DMS 273 (cell line): Measurements from ENCODE around the gene AXIN1.

Source experiments
- DNase-seq: peaks from one replicate; lab custom pipeline; 2025; ENCODE audit not compliant: unreplicated experiment; lab: John Stamatoyannopoulos, UW

The AXIN1 gene

GRCh38 chr16:307691-308312 is 44.7 kb downstream of the AXIN1 start:
- DNase-seq, result no peak

DNA sequence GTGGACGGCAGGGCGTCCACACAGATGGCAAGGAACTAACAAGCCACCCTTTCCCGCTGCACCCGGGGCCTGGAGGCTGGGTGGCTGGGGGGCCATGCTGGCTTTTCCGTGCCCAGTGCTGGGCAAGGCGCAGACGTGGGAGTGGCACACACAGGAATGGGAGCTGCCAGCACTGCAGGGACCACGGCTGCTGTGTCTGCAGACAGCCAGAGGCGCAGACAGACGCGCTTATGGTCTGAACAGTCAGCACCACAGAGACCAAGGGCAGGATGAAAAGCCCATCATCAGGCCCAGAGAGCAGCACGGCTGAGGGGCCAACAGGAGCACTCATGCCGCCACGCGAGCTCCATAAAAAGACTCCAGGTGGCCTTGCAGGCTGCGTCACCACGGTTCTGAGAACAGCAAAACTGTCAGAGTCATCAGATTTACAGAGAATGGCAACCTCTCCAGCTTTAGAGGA is 45.6 kb downstream of the AXIN1 start:
- no peak for DNase-seq

GRCh38 chr16:305916-306626 is 46.5 kb downstream of the AXIN1 start:
- no peak for DNase-seq

DNA sequence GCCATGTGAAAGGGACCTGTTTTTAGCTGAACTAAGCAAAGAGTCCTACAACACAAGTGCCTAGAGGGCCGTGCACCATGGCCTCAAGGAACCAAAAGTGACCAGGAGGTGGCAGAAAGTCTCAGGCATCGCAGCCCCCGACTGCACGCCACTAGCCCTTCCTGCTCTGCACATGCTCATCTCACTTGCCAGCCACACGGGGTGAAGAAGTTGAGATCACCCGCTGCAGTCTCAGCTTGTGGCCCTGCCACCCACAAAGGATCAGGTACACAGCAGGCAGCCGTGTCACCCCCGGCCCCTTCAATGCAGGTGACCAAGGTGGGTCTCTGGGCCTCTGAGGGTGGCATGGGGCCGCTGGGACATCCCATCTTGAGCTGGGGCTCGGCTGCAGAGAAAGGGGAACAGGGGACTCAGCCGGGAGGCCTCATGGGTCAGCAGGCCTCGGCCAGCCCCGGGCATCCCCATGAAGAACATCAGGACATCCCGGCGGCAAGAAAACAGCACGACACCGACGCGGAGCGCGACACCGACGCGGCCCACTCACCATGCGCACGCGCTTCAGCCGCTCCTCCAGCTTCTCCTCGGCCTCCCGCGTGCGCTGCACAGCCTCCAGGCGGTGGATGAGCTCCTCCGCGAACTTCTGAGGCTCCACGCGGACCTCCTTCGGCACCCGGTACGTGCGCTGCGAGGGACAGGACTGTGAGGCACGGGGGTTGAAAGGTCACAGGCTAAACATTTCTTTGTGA is 48.6 kb downstream of the AXIN1 start:
- no peak for DNase-seq

GRCh38 chr16:301950-302349 is 50.6 kb downstream of the AXIN1 start:
- no peak for DNase-seq

DNA sequence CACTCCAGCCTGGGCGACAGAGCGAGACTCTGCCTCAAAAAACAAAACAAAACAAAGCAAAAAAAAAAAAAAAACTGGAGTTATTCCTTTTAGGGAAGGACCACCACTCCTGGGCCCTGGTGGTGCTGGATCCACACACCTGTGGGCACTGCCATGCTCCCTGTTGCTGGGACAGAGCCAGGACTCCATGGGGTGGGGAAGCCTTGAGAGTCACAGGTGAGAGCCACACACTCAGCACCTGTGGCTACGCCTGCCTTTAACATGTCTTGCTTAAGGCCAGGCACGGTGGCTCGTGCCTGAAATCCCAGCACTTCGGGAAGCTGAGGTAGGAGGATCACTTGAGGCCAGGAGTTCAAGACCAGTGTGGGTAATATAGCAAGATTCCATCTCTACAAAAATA is 51.3 kb downstream of the AXIN1 start:
- DNase-seq, result no peak

DNA sequence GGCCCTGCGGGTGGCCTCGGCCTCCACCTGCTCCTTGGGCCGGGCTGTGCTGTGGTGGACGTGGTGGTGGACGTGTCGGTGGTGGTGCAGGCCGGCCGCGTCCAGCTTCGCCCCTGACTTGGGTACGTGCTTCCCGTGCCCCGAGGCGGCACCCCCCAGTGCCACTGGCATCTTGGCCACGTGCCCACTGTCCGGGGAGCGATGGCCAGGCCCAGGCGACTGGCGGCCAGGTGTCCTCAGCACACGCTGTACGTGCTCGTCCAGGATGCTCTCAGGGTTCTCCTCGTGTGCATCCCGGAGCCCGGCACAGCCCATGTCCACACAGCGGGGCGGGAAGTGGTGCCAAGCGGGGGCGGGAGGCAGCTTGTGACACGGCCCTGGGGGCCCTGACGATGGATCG is 54.7 kb downstream of the AXIN1 start:
- no peak for DNase-seq

- DNase-seq, result no peak
These were observed 55.6 kb downstream of the AXIN1 start for GRCh38 chr16:296806-297510.

DNA sequence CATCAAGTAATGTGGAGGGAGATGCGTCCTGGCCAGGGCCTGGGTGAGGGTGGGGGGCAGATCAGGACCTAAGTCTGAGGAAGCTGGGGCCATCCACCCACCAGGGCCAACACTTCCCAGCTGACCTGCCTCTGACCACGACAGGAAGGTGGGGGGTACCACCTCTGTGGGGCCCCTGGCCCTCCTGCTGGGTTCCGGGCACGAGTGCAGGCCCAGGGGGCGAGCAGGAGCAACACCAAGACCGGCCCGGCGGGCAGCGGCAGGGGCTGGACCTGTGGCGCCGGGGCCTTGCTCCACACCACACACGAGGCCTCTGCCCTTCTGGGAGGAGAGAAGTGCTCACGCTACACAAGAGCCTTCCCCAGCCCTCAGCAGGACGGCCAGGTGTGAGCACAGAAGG is 56.2 kb downstream of the AXIN1 start:
- no peak for DNase-seq

DNA sequence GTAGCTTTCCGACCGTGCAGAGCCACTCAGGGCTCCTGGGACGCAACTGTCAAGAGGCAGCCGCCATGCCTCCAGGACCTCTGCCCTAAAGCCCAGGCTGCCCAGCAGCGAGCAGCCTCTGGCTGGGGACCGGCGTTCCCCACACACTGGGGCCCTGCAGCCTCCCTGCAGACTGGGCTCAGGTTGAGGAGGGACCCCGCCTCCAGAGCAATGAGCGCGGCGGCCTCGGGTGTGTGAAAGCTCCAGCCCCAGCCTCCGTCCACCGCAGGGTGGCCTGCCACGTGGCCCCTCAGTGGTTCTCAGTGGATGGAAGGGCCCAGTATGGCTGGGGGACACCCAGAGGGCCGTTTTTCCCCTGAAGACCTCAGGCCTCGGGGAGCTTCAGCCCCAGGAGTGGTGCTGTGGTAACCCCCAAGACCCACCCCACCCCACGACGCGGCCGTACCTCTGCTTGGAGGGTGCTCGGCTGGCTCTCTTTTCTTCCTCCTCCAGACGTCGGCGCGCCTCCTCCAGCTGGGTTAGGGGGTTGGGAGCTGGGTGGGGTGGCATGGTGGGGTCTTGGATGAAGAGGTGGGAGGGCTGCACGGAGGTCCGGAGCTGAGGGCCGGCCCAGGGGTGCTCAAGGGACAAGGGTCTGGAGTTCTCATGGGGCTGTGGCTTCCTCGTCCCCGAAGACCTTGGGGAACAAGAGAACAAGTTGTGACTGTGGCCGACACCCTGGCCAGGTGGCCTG is 59.3 kb downstream of the AXIN1 start:
- DNase-seq, result no peak

DNA sequence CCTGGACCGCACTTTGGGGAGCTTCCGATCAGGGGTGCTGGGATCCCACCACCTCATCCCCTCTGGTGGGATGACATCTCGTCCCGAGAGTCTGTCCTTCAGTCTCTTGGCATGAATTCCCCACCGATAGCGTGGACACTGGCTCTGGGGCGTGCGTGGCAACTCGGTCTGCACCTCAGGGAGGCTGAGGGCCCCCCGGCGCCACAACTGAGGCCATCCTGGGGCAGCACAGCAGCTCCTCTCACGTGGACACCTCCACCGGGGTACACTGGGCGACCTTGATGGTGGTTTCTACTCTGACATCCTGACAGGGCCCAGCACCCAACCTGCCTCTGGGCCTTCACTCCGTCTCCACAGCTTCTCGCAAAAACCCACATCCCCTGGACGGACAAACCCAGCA is 61.0 kb downstream of the AXIN1 start:
- no peak for DNase-seq

GRCh38 chr16:290681-291405 is 61.7 kb downstream of the AXIN1 start:
- no peak for DNase-seq

GRCh38 chr16:290015-290680 is 62.4 kb downstream of the AXIN1 start:
- no peak for DNase-seq

DNA sequence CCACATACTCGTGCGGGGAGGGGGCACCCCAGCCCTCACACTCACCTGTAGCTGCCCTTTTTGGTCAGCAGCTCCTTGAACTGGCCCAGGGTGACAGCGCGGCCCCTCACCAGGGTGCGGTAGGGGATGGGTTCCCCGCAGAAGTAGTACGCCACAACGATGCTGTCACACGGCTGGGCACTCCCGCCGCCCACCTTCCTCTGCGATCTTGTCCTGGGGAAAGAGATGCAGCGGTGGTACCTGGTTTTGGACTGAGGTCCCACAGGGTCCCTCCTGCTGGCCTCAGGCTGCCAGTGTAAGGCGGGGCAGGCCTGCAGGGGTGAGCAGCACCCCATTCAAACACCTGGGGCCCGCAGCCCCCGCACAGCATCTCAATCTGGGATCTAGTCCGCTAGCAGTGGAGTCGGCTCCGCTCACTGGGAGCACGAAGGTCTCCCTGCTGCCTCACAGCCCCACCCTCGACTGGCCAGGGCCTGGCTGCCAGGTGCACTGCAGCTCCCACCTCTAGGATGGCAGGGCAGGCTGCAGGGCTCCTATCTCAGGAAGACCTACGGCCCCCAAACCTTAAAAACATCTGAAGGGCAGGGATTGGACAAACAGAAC is 63.0 kb downstream of the AXIN1 start:
- no peak for DNase-seq

GRCh38 chr16:287981-288920 is 64.3 kb downstream of the AXIN1 start:
- no peak for DNase-seq

GRCh38 chr16:287298-287811 is 65.2 kb downstream of the AXIN1 start:
- peak; percentile 46 for DNase-seq

DNA sequence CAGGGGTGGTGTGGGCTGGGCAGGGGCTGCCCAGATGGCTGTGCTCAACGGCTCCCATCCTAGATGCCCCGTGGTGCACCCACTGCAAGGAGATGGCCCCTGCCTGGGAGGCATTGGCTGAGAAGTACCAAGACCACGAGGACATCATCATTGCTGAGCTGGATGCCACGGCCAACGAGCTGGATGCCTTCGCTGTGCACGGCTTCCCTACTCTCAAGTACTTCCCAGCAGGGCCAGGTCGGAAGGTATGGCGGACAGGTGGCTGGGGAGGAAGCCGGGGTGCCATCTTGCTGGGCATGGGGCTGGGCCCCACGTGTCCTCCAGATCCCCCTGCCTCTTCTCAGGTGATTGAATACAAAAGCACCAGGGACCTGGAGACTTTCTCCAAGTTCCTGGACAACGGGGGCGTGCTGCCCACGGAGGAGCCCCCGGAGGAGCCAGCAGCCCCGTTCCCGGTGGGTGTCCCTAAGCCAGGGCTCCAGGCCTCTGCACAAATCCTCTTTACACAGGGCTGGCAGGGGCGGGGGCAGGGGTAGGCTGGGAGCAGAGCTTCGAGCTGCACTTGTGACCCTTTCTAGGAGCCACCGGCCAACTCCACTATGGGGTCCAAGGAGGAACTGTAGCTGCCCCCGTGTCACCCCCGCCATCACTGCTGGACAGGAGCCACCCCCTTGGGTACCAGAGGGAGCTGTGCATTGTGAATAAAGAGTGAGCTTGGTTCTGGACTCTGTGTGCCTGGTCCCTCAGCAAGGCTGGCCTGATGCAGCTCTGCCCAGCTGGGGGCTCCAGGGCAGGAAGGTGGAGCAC is 65.8 kb downstream of the AXIN1 start:
- DNase-seq, result no peak
